ENCODE measurements around the gene CCL16. TPM values are rescaled to one million over a fixed set of nuclear protein-coding genes. Genes with fewer than 3 reads are reported as not detected.
"Not testable (repeated sequence)": the region's sequence is repeated elsewhere in the genome, so short reads cannot be mapped to it uniquely, and the experiment has no call there.

Gene CCL16
- total RNA-seq, 5 donors from 2014 or later (not counting 1 experiment from before 2014, with no cell fraction given), result not detected

- Mint-ChIP-seq H3K36me3 (no peaks in the 10 kb centered on the region), H3K27ac (no peak overlapping the region), H3K27me3 (peaks cover 19 to 42% of the 10 kb centered on the region in 2 donors), H3K4me3 (no peak overlapping the region), H3K9me3 (no peaks in the 10 kb centered on the region), H3K4me1 (no peaks in the 10 kb centered on the region)
- ChIA-PET POLR2A (no interaction called here), CTCF (interaction anchor here in 1 of 2 donors (1.2 kb wide), 1 partner anchor 47 kb away, joined by 3 read pairs; no protein-coding TSS in a partner anchor)
- Histone ChIP-seq H3K9me3 (no peaks in the 10 kb centered on the region), H3K36me3 (ENCODE audit: control insufficient read depth in 2 of 2, extremely low read depth in 1 of 2, insufficient read depth in 1 of 2, low read length in 1 of 2) (no peaks in the 10 kb centered on the region), H3K4me3 (ENCODE audit: control insufficient read depth in 1 of 2, extremely low read depth in 1 of 2, low read length in 1 of 2) (no peak overlapping the region), H3K4me1 (ENCODE audit: control insufficient read depth in 1 of 2, extremely low read depth in 1 of 2, insufficient read depth in 2 of 2, low read length in 2 of 2) (peaks cover 0 to 4% of the 10 kb centered on the region in 2 experiments), H3K27ac (ENCODE audit: low read length) (no peak overlapping the region), H3K27me3 (replicated peaks in 1 of 2; ENCODE audit: control insufficient read depth in 2 of 2, extremely low read depth in 1 of 2, insufficient read depth in 2 of 2, low read length in 1 of 2) (peaks cover 0 to 4% of the 10 kb centered on the region in 2 experiments)
- no peak for DNase-seq
- no CpG with 5 or more reads among the region's 2 CpGs for WGBS (ENCODE audit: insufficient coverage)
- no peak for ATAC-seq (replicated peaks in 1 of 4)
Measured at GRCh38 chr17:36016555-36016954, 35.3 kb upstream of the CCL16 start.

GRCh38 chr17:36015895-36016294, 34.6 kb upstream of the CCL16 start:
- H3K36me3 Mint-ChIP-seq; H3K27ac Mint-ChIP-seq; H3K4me3 ChIP-seq (ENCODE audit: control insufficient read depth in 1 of 2, extremely low read depth in 1 of 2, low read length in 1 of 2); H3K9me3 ChIP-seq; H3K36me3 ChIP-seq (ENCODE audit: control insufficient read depth in 2 of 2, extremely low read depth in 1 of 2, insufficient read depth in 1 of 2, low read length in 1 of 2); H3K4me3 Mint-ChIP-seq; H3K27me3 ChIP-seq (replicated peaks in 1 of 2; ENCODE audit: control insufficient read depth in 2 of 2, extremely low read depth in 1 of 2, insufficient read depth in 2 of 2, low read length in 1 of 2); H3K9me3 Mint-ChIP-seq; ATAC-seq (replicated peaks in 1 of 4); H3K4me1 ChIP-seq (ENCODE audit: control insufficient read depth in 1 of 2, extremely low read depth in 1 of 2, insufficient read depth in 2 of 2, low read length in 2 of 2); CTCF ChIA-PET; H3K4me1 Mint-ChIP-seq; DNase-seq; POLR2A ChIA-PET; H3K27ac ChIP-seq (ENCODE audit: low read length): not testable (repeated sequence)
- H3K27me3 Mint-ChIP-seq, result peaks cover 16 to 36% of the 10 kb centered on the region in 2 donors
- WGBS (ENCODE audit: insufficient coverage), result no CpG with 5 or more reads among the region's 4 CpGs

GRCh38 chr17:36014946-36015345, 33.6 kb upstream of the CCL16 start:
- no peak for DNase-seq
- Mint-ChIP-seq H3K27me3 (peaks cover 10 to 27% of the 10 kb centered on the region in 2 donors), H3K27ac (no peak overlapping the region), H3K4me1 (no peaks in the 10 kb centered on the region), H3K36me3 (no peaks in the 10 kb centered on the region), H3K9me3 (no peaks in the 10 kb centered on the region), H3K4me3 (no peak overlapping the region)
- peaks cover 0 to 7% of the 10 kb centered on the region in 2 experiments for H3K4me1 ChIP-seq (ENCODE audit: control insufficient read depth in 1 of 2, extremely low read depth in 1 of 2, insufficient read depth in 2 of 2, low read length in 2 of 2)
- ChIA-PET CTCF (interaction anchor here in 1 of 2 donors (0.6 kb wide), 1 partner anchor 1613 kb away, joined by 3 read pairs; no protein-coding TSS in a partner anchor), POLR2A (no interaction called here)
- H3K9me3 ChIP-seq, result no peaks in the 10 kb centered on the region
- H3K27me3 ChIP-seq (replicated peaks in 1 of 2; ENCODE audit: control insufficient read depth in 2 of 2, extremely low read depth in 1 of 2, insufficient read depth in 2 of 2, low read length in 1 of 2), result peaks cover 0 to 4% of the 10 kb centered on the region in 2 experiments
- WGBS (ENCODE audit: insufficient coverage), result 75% methylated on average over 2 of the region's 5 CpGs
- no peak overlapping the region for H3K4me3 ChIP-seq (ENCODE audit: control insufficient read depth in 1 of 2, extremely low read depth in 1 of 2, low read length in 1 of 2)
- H3K27ac ChIP-seq (ENCODE audit: low read length), result no peak overlapping the region
- H3K36me3 ChIP-seq (ENCODE audit: control insufficient read depth in 2 of 2, extremely low read depth in 1 of 2, insufficient read depth in 1 of 2, low read length in 1 of 2), result no peaks in the 10 kb centered on the region
- ATAC-seq (replicated peaks in 1 of 4), result no peak

- POLR2A ChIA-PET, result no interaction called here
- WGBS (ENCODE audit: insufficient coverage), result no CpG with 5 or more reads among the region's 2 CpGs
- H3K4me3 Mint-ChIP-seq, result no peak overlapping the region
- DNase-seq, result no peak
- ATAC-seq (replicated peaks in 1 of 4), result no peak
- H3K27me3 ChIP-seq (replicated peaks in 1 of 2; ENCODE audit: control insufficient read depth in 2 of 2, extremely low read depth in 1 of 2, insufficient read depth in 2 of 2, low read length in 1 of 2), result peaks cover 0 to 4% of the 10 kb centered on the region in 2 experiments
- H3K9me3 Mint-ChIP-seq, result no peaks in the 10 kb centered on the region
- peaks cover 6 to 16% of the 10 kb centered on the region in 2 donors for H3K27me3 Mint-ChIP-seq
- CTCF ChIA-PET, result no interaction called here
- no peak overlapping the region for H3K27ac ChIP-seq (ENCODE audit: low read length)
- no peak overlapping the region for H3K27ac Mint-ChIP-seq
- H3K4me1 ChIP-seq (ENCODE audit: control insufficient read depth in 1 of 2, extremely low read depth in 1 of 2, insufficient read depth in 2 of 2, low read length in 2 of 2), result peaks cover 0 to 7% of the 10 kb centered on the region in 2 experiments
- no peak overlapping the region for H3K4me3 ChIP-seq (ENCODE audit: control insufficient read depth in 1 of 2, extremely low read depth in 1 of 2, low read length in 1 of 2)
- no peaks in the 10 kb centered on the region for H3K36me3 Mint-ChIP-seq
- no peaks in the 10 kb centered on the region for H3K4me1 Mint-ChIP-seq
- no peaks in the 10 kb centered on the region for H3K36me3 ChIP-seq (ENCODE audit: control insufficient read depth in 2 of 2, extremely low read depth in 1 of 2, insufficient read depth in 1 of 2, low read length in 1 of 2)
- no peaks in the 10 kb centered on the region for H3K9me3 ChIP-seq
Measured at GRCh38 chr17:36011201-36011600, 29.9 kb upstream of the CCL16 start.

GRCh38 chr17:36008998-36009665, 27.8 kb upstream of the CCL16 start:
- H3K27me3 ChIP-seq (replicated peaks in 1 of 2; ENCODE audit: control insufficient read depth in 2 of 2, extremely low read depth in 1 of 2, insufficient read depth in 2 of 2, low read length in 1 of 2), result peaks cover 0 to 4% of the 10 kb centered on the region in 2 experiments
- H3K9me3 Mint-ChIP-seq, result no peaks in the 10 kb centered on the region
- ATAC-seq (replicated peaks in 1 of 4) (no peak), DNase-seq (no peak)
- H3K27me3 Mint-ChIP-seq, result peaks cover 6 to 15% of the 10 kb centered on the region in 2 donors
- ChIA-PET POLR2A (no interaction called here), CTCF (no interaction called here)
- no peak overlapping the region for H3K4me3 ChIP-seq (ENCODE audit: control insufficient read depth in 1 of 2, extremely low read depth in 1 of 2, low read length in 1 of 2)
- H3K27ac ChIP-seq (ENCODE audit: low read length), result no peak overlapping the region
- no peaks in the 10 kb centered on the region for H3K36me3 ChIP-seq (ENCODE audit: control insufficient read depth in 2 of 2, extremely low read depth in 1 of 2, insufficient read depth in 1 of 2, low read length in 1 of 2)
- WGBS (ENCODE audit: insufficient coverage), result 85% methylated on average over 7 of the region's 14 CpGs
- H3K36me3 Mint-ChIP-seq, result no peaks in the 10 kb centered on the region
- H3K4me3 Mint-ChIP-seq, result no peak overlapping the region
- H3K9me3 ChIP-seq, result no peaks in the 10 kb centered on the region
- H3K27ac Mint-ChIP-seq, result no peak overlapping the region
- peaks cover 0 to 7% of the 10 kb centered on the region in 2 experiments for H3K4me1 ChIP-seq (ENCODE audit: control insufficient read depth in 1 of 2, extremely low read depth in 1 of 2, insufficient read depth in 2 of 2, low read length in 2 of 2)
- peaks cover 7 to 8% (median 8%) of the 10 kb centered on the region in 3 donors for H3K4me1 Mint-ChIP-seq

- 32% methylated on average over 3 of the region's 4 CpGs for WGBS (ENCODE audit: insufficient coverage)
Measured at GRCh38 chr17:36004594-36005108, 23.4 kb upstream of the CCL16 start.

More at GRCh38 chr17:36004594-36005108, 23.4 kb upstream of the CCL16 start:
- H3K27me3 ChIP-seq (replicated peaks in 1 of 2; ENCODE audit: control insufficient read depth in 2 of 2, extremely low read depth in 1 of 2, insufficient read depth in 2 of 2, low read length in 1 of 2), result no peaks in the 10 kb centered on the region
- POLR2A ChIA-PET, result no interaction called here
- H3K4me1 ChIP-seq (ENCODE audit: control insufficient read depth in 1 of 2, extremely low read depth in 1 of 2, insufficient read depth in 2 of 2, low read length in 2 of 2), result peaks cover 0 to 2% of the 10 kb centered on the region in 2 experiments
- no peak overlapping the region for H3K27ac ChIP-seq (ENCODE audit: low read length)
- H3K36me3 ChIP-seq (ENCODE audit: control insufficient read depth in 2 of 2, extremely low read depth in 1 of 2, insufficient read depth in 1 of 2, low read length in 1 of 2), result no peaks in the 10 kb centered on the region
- H3K4me3 ChIP-seq (ENCODE audit: control insufficient read depth in 1 of 2, extremely low read depth in 1 of 2, low read length in 1 of 2), result no peak overlapping the region
- peaks cover 7 to 9% (median 9%) of the 10 kb centered on the region in 3 donors for H3K4me1 Mint-ChIP-seq
- no peak overlapping the region for H3K4me3 Mint-ChIP-seq
- no peaks in the 10 kb centered on the region for H3K9me3 ChIP-seq
- H3K9me3 Mint-ChIP-seq, result no peaks in the 10 kb centered on the region
- ATAC-seq (replicated peaks in 1 of 4), result no peak
- CTCF ChIA-PET, result interaction anchor here in 1 of 2 donors (0.8 kb wide), 1 partner anchor 35 kb away, joined by 3 read pairs; no protein-coding TSS in a partner anchor
- no peaks in the 10 kb centered on the region for H3K36me3 Mint-ChIP-seq
- no peaks in the 10 kb centered on the region for H3K27me3 Mint-ChIP-seq
- peak overlapping the region in 1 of 2 donors; percentile 50 for H3K27ac Mint-ChIP-seq
- no peak for DNase-seq

Data from T-cell (primary cell).